SU-DHL-6 (cell line): ENCODE data around the gene LYZL1.

ENCODE experiments used
- EZH2phosphoT487 ChIP-seq: fragments of 200-600 bp; sonication (generic), shearing (Covaris generic); conservative IDR thresholded peaks from 2 replicates; pipeline ENCODE4 v1.6.1; 2018; ENCODE audit warnings: mild to moderate bottlenecking, antibody characterized with exemption, low read length, moderate library complexity, mixed read lengths
- TF ChIP-seq, protein P1 (sequence below): fragments of 200-600 bp; sonication (generic); IDR thresholded peaks from one replicate; pipeline ENCODE4 v1.5.1; 2017; ENCODE audit warnings: antibody characterized with exemption, mild to moderate bottlenecking, low read length, moderate library complexity; ENCODE audit not compliant: insufficient read depth, poor library complexity, severe bottlenecking

DNA sequence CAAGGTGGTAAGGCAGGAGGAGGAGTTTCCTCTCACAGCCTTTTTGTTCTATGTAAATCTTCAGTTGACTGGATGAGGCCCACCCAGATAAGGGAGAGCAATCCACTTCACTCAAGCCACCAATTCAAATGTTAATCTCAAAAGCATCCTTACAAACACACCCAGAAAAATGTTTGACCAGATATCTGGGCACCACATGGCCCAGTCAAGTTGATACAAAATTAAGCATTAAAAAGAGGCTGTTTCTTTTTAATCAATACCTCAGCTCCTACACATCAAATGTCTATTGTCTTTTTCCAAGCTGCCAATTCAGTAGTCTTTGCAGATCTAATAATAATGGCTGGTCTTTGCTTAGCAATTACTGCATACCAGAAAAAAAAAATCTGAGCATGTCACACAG is 18.0 kb upstream of the LYZL1 start:
- TF ChIP-seq, protein P1, sequence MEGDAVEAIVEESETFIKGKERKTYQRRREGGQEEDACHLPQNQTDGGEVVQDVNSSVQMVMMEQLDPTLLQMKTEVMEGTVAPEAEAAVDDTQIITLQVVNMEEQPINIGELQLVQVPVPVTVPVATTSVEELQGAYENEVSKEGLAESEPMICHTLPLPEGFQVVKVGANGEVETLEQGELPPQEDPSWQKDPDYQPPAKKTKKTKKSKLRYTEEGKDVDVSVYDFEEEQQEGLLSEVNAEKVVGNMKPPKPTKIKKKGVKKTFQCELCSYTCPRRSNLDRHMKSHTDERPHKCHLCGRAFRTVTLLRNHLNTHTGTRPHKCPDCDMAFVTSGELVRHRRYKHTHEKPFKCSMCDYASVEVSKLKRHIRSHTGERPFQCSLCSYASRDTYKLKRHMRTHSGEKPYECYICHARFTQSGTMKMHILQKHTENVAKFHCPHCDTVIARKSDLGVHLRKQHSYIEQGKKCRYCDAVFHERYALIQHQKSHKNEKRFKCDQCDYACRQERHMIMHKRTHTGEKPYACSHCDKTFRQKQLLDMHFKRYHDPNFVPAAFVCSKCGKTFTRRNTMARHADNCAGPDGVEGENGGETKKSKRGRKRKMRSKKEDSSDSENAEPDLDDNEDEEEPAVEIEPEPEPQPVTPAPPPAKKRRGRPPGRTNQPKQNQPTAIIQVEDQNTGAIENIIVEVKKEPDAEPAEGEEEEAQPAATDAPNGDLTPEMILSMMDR = no peak
- TF ChIP-seq EZH2phosphoT487 = no peak
